Glutamatergic neuron (in vitro differentiated cells): ENCODE data around the gene CLCN4. TPM values are rescaled to one million over a fixed set of nuclear protein-coding genes. Genes with fewer than 3 reads are reported as not detected.

Source experiments
- DNase-seq: peaks from one replicate; pipeline ENCODE4 v3.0.0; 2022
- H3K27ac Mint-ChIP-seq: one replicate; pipeline ENCODE4 v1.8.0; 2020; ENCODE audit warnings: mild to moderate bottlenecking, mixed read lengths, inconsistent platforms; ENCODE audit not compliant: unreplicated experiment
- H3K27me3 Mint-ChIP-seq: one replicate; pipeline ENCODE4 v1.8.0; 2020; ENCODE audit warnings: mild to moderate bottlenecking, moderate library complexity, mixed read lengths, inconsistent platforms; ENCODE audit not compliant: unreplicated experiment
- H3K36me3 Mint-ChIP-seq: one replicate; pipeline ENCODE4 v1.8.0; 2020; ENCODE audit warnings: mild to moderate bottlenecking, mixed read lengths, inconsistent platforms; ENCODE audit not compliant: unreplicated experiment
- H3K4me1 Mint-ChIP-seq: one replicate; pipeline ENCODE4 v1.8.0; 2020; ENCODE audit warnings: mild to moderate bottlenecking, low read depth, mixed read lengths, inconsistent platforms; ENCODE audit not compliant: unreplicated experiment
- H3K4me3 Mint-ChIP-seq: one replicate; pipeline ENCODE4 v1.8.0; 2020; ENCODE audit warnings: mild to moderate bottlenecking, mixed read lengths, inconsistent platforms; ENCODE audit not compliant: unreplicated experiment
- H3K9me3 Mint-ChIP-seq: one replicate; pipeline ENCODE4 v1.8.0; 2020; ENCODE audit warnings: mild to moderate bottlenecking, moderate library complexity, mixed read lengths, inconsistent platforms; ENCODE audit not compliant: unreplicated experiment
- total RNA-seq: library from RNA; stranded (reverse); fragmentation: NEBNext Ultra II Directional; extraction: Animal tissue kit (Norgen Biotek cat#: 25700); gene quantifications from one replicate; pipeline ENCODE4 v1.2.1, GENCODE V29; 2021; ENCODE audit not compliant: unreplicated experiment
- TF ChIP-seq, protein P1 (sequence below): fragments of 200-600 bp; sonication (generic); IDR thresholded peaks from one replicate; pipeline ENCODE4 v1.5.0; 2021; ENCODE audit not compliant: partially characterized antibody, unreplicated experiment

Gene CLCN4
- total RNA-seq, 1 donor from 2014 or later = 64.7 TPM

DNA sequence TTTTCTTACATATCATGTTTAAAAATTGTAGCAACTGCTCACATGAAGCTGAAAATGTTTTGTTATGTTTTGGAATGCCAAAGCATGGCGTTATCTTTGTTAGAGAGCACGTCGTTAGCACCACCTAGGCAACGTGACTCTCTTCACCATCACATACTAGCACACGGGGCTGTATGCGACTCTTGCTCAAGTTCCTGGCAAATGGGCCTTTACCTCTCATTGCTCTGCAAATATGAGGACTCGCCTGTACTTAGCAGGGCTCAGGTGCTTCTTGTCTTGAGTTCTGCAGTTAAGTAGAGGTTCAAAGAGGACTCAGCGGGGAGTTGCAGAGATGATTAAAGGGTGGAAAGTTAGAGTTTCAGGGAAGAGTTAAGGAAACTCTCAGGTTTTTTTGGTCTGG lies 59.4 kb downstream of the CLCN4 start:
- Mint-ChIP-seq H3K36me3 (peaks cover 4% of the 10 kb centered on the region), H3K4me1 (peaks cover 2% of the 10 kb centered on the region), H3K27ac (peak overlapping the region; percentile 66), H3K4me3 (no peak overlapping the region), H3K27me3 (peaks cover 4% of the 10 kb centered on the region), H3K9me3 (no peaks in the 10 kb centered on the region)
- DNase-seq = no peak
- TF ChIP-seq, protein P1, sequence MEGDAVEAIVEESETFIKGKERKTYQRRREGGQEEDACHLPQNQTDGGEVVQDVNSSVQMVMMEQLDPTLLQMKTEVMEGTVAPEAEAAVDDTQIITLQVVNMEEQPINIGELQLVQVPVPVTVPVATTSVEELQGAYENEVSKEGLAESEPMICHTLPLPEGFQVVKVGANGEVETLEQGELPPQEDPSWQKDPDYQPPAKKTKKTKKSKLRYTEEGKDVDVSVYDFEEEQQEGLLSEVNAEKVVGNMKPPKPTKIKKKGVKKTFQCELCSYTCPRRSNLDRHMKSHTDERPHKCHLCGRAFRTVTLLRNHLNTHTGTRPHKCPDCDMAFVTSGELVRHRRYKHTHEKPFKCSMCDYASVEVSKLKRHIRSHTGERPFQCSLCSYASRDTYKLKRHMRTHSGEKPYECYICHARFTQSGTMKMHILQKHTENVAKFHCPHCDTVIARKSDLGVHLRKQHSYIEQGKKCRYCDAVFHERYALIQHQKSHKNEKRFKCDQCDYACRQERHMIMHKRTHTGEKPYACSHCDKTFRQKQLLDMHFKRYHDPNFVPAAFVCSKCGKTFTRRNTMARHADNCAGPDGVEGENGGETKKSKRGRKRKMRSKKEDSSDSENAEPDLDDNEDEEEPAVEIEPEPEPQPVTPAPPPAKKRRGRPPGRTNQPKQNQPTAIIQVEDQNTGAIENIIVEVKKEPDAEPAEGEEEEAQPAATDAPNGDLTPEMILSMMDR = no peak

DNA sequence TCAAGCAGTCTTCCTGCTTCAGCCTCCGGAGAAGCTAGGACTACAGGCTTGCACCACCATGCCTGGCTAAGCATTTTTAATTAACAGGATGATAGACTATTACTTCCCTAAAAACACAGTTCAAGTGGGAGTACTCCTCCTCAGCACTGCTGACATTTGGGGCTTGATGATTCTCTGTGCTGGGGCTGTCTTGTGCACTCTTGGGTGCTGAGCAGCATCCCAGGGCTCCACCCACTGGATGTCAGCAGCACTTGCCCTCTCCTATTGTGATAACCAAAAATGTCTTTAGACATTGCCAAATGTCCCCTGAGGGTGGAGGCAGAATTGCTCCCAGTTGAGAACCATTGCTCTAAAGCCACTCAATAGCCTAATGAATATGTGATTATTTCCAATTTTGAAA lies 60.4 kb downstream of the CLCN4 start:
- TF ChIP-seq, protein P1 = no peak
- no peak for DNase-seq
- peaks cover 4% of the 10 kb centered on the region for H3K36me3 Mint-ChIP-seq
- peaks cover 4% of the 10 kb centered on the region for H3K27me3 Mint-ChIP-seq
- no peaks in the 10 kb centered on the region for H3K9me3 Mint-ChIP-seq
- no peak overlapping the region for H3K4me3 Mint-ChIP-seq
- H3K4me1 Mint-ChIP-seq = peaks cover 2% of the 10 kb centered on the region
- H3K27ac Mint-ChIP-seq = no peak overlapping the region

DNA sequence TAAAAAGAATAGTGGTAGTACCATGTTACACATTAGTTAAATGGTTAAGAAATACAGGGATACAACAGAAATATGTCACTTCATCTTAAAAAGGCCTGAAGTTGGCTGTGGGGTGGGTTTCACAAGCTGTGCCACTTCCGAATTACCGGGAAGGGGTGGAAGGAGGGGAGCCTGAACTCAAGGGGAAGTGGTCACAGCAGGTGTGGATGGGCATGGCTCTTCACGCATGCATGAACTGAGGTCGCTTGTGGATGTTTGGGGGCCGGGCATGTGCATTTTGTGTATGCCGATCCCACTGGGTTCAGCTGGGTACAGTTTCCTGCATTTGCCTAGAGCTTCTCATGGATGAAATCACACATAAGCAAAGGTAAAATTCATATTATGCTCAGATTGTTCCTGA lies 64.9 kb downstream of the CLCN4 start:
- peaks cover 7% of the 10 kb centered on the region for H3K4me1 Mint-ChIP-seq
- no peak overlapping the region for H3K27ac Mint-ChIP-seq
- DNase-seq = no peak
- no peak overlapping the region for H3K4me3 Mint-ChIP-seq
- H3K36me3 Mint-ChIP-seq = peaks cover 18% of the 10 kb centered on the region
- H3K27me3 Mint-ChIP-seq = peaks cover 2% of the 10 kb centered on the region
- H3K9me3 Mint-ChIP-seq = no peaks in the 10 kb centered on the region
- TF ChIP-seq, protein P1 = no peak

DNA sequence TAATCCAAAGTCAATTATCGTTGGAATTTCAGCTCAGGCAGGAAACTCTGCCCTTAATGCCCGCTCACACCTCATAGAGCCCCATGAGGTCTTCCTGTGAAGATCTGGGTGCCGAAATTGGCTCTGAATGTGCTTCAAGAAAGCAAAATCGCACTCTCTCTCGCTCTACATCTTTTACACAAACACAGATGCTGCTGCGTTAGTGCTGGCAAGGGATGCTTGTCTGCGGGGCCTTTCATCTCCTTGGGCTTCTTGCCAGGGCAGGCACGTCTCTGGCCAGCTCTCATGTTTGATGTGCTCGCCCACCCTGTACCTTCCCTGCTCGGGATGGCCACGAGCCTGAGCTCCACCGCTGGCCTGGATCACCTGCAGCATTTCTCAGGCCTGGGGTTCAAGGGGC lies 66.5 kb downstream of the CLCN4 start:
- TF ChIP-seq, protein P1 = no peak
- H3K4me3 Mint-ChIP-seq = no peak overlapping the region
- peaks cover 2% of the 10 kb centered on the region for H3K9me3 Mint-ChIP-seq
- no peak overlapping the region for H3K27ac Mint-ChIP-seq
- peaks cover 8% of the 10 kb centered on the region for H3K4me1 Mint-ChIP-seq
- peaks cover 2% of the 10 kb centered on the region for H3K27me3 Mint-ChIP-seq
- DNase-seq = no peak
- peaks cover 24% of the 10 kb centered on the region for H3K36me3 Mint-ChIP-seq

DNA sequence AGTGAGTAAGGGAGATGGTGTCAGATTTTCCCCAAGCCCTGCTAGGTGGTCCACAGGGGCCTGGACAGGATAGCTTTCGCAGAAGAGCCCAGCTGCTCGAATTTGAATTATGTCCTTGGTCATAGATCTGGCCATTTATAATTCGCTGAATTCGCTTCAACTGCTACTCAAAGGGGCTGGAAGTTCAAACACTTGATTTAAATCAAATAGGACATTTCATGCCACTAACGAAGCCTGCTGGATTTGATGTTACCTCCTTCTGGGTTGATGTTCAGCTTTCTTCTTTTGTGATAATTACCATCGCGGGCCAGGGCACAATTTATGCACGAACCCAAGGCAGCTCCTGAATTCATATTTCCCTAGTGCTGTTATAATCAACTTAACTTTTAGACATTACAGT lies 67.0 kb downstream of the CLCN4 start:
- peaks cover 2% of the 10 kb centered on the region for H3K9me3 Mint-ChIP-seq
- TF ChIP-seq, protein P1 = no peak
- peaks cover 1% of the 10 kb centered on the region for H3K27me3 Mint-ChIP-seq
- peaks cover 8% of the 10 kb centered on the region for H3K4me1 Mint-ChIP-seq
- no peak overlapping the region for H3K27ac Mint-ChIP-seq
- peaks cover 22% of the 10 kb centered on the region for H3K36me3 Mint-ChIP-seq
- no peak for DNase-seq
- no peak overlapping the region for H3K4me3 Mint-ChIP-seq
